HFFc6 (cell line): ENCODE results near the gene RNF207. TPM values are rescaled to one million over a fixed set of nuclear protein-coding genes. Genes with fewer than 3 reads are reported as not detected.

Source experiments
- DNase-seq: peaks from one replicate; pipeline ENCODE4 v3.0.0-alpha.2; 2018
- H3K27ac Mint-ChIP-seq: 2 replicates; pipeline ENCODE4 v1.8.0; 2020; ENCODE audit warnings: mild to moderate bottlenecking, mixed read lengths
- H3K27me3 Mint-ChIP-seq: 2 replicates; pipeline ENCODE4 v1.8.0; 2021; ENCODE audit warnings: mild to moderate bottlenecking, moderate library complexity, mixed read lengths; ENCODE audit not compliant: insufficient read depth
- H3K36me3 Mint-ChIP-seq: 2 replicates; pipeline ENCODE4 v1.8.0; 2021; ENCODE audit warnings: low read depth, mixed read lengths
- H3K4me1 Mint-ChIP-seq: 2 replicates; pipeline ENCODE4 v1.8.0; 2020; ENCODE audit warnings: low read depth, mixed read lengths
- H3K4me3 Mint-ChIP-seq: 2 replicates; pipeline ENCODE4 v1.8.0; 2020; ENCODE audit warnings: mild to moderate bottlenecking, moderate library complexity, mixed read lengths
- H3K9me3 Mint-ChIP-seq: 2 replicates; pipeline ENCODE4 v1.8.0; 2020; ENCODE audit warnings: mild to moderate bottlenecking, mixed read lengths
- CTCF ChIP-seq: fragments of 200-600 bp; sonication (generic); IDR thresholded peaks from 2 replicates; pipeline ENCODE4 v1.5.0; 2021; ENCODE audit warnings: antibody characterized with exemption, mild to moderate bottlenecking
- total RNA-seq, 6 experiments: library from RNA; stranded (reverse); fragmentation: NEBNext Ultra II Directional; extraction: Animal tissue kit (Norgen Biotek cat#: 25700); gene quantifications; 2 replicates in 1 of 6; 3 replicates in 5 of 6; pipeline ENCODE4 v1.2.3, GENCODE V29; 2021

Gene RNF207
- total RNA-seq, 6 experiments from 2014 or later = 2.0 to 5.2 (median 2.9) TPM

DNA sequence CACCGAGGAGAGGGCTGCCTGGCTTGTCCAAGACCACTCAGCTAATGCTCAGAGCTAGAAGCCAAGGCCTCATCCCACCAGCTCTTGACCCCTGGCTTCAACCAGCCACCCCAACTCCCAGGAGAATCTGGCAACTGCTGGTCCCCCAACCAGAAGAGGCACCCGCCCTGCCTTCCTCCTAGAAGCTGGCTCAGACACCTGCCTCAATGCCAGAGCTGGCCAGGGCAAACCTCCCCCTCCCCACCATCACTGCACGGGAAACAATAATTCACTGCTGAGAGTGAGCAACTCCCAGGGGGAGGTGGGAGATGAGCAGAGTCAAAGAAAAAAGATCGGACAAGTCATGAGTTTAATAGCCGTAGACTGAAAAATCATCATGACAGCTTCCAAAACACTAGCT is 29.1 kb upstream of the RNF207 start:
- H3K27me3 Mint-ChIP-seq = peaks cover 35% of the 10 kb centered on the region
- no peak overlapping the region for H3K27ac Mint-ChIP-seq
- H3K36me3 Mint-ChIP-seq = no peaks in the 10 kb centered on the region
- H3K9me3 Mint-ChIP-seq = no peaks in the 10 kb centered on the region
- no peak overlapping the region for H3K4me3 Mint-ChIP-seq
- peaks cover 12% of the 10 kb centered on the region for H3K4me1 Mint-ChIP-seq
- no peak for TF ChIP-seq CTCF
- DNase-seq = no peak

GRCh38 chr1:6177681-6178380 is 28.1 kb upstream of the RNF207 start:
- Mint-ChIP-seq H3K36me3 (no peaks in the 10 kb centered on the region), H3K27me3 (peaks cover 35% of the 10 kb centered on the region), H3K9me3 (no peaks in the 10 kb centered on the region), H3K4me3 (no peak overlapping the region), H3K27ac (no peak overlapping the region), H3K4me1 (peaks cover 16% of the 10 kb centered on the region)
- TF ChIP-seq CTCF = no peak
- DNase-seq = no peak

DNA sequence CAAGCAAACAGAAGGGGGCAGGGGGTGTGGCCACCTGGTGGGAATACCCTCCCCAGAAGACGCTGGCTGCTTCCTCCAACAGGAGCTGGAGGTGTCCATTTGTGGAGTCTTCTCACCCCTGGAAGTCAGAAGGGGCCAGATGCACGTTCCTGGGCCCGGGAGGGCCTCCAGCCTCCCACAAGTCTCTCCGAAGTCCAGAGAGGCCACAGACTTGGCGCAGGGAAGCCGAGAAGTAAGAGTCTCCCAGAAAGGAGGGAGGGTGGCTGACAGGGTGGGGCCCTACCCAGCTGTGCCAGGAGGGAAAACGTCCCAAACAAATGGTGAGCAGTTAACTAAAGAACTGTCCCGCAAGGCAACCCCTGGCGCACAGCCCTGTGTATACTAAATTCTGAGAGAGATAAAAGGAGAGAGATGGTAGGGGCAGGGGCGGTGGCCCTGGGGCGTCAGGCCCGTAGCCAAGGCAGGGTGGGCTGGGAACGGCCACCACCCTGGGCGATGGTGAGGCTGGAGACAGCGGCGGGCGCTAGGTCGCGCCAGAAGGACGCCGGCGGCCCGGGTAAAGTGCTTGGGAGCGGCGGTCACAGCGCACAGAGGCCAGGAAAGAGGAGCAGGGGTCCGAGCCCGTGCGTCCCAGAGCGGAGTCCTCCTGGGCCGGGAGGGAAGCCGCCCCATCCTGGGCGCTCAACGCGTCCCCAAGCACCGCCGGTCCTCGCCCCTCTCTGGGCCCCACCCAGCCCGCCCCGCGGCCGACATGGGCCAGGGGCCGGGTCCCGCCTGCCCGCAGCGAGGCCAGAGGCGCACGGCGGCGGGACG is 27.0 kb upstream of the RNF207 start:
- peaks cover 27% of the 10 kb centered on the region for H3K4me1 Mint-ChIP-seq
- no peaks in the 10 kb centered on the region for H3K9me3 Mint-ChIP-seq
- no peak for TF ChIP-seq CTCF
- no peak for DNase-seq
- no peak overlapping the region for H3K27ac Mint-ChIP-seq
- peaks cover 5% of the 10 kb centered on the region; the same call in 1 of the 2 replicates for H3K36me3 Mint-ChIP-seq
- peaks cover 35% of the 10 kb centered on the region for H3K27me3 Mint-ChIP-seq
- peak overlapping the region; percentile 30; the same call in 1 of the 2 replicates for H3K4me3 Mint-ChIP-seq

- no peak for DNase-seq
- no peak for TF ChIP-seq CTCF
- Mint-ChIP-seq H3K4me1 (peaks cover 34% of the 10 kb centered on the region), H3K27ac (no peak overlapping the region), H3K4me3 (no peak overlapping the region), H3K9me3 (no peaks in the 10 kb centered on the region), H3K36me3 (peaks cover 12% of the 10 kb centered on the region), H3K27me3 (peaks cover 35% of the 10 kb centered on the region)
These were observed 26.2 kb upstream of the RNF207 start for GRCh38 chr1:6179564-6180175.

- Mint-ChIP-seq H3K36me3 (peaks cover 16% of the 10 kb centered on the region), H3K27me3 (peaks cover 35% of the 10 kb centered on the region), H3K4me1 (peaks cover 40% of the 10 kb centered on the region), H3K4me3 (peak within 1 kb of the TSS; percentile 30), H3K27ac (no peak within 1 kb of the TSS), H3K9me3 (no peaks in the 10 kb centered on the region)
- DNase-seq = no peak
- no peak; the same call in 1 of the 2 replicates for TF ChIP-seq CTCF
These were observed 25.6 kb upstream of the RNF207 start, which contains the start of gene CHD5 for GRCh38 chr1:6180268-6180706. TSS of gene CHD5 (minus strand) at chr1:6180321. CDS start at chr1:6180023, 298 bp downstream.
